Prostate gland (tissue), 2 donors: ENCODE data around the gene POLR1B. TPM values are rescaled to one million over a fixed set of nuclear protein-coding genes. Genes with fewer than 3 reads are reported as not detected.
A peak's percentile ranks its signal among the peaks of the same experiment; 100 is the strongest.

ENCODE experiments used
- DNase-seq: peaks from one replicate; pipeline ENCODE4 v3.0.0-alpha.2; 2019; ENCODE audit warnings: low spot score
- H3K27ac ChIP-seq, 2 donors: fragments of 200-600 bp; sonication (generic); 2 replicates each; pipeline ENCODE4 v1.5.1; 2017 to 2019
- H3K27me3 ChIP-seq: fragments of 200-600 bp; sonication (generic); replicated peaks from 2 replicates; pipeline ENCODE4 v1.5.1; 2019; ENCODE audit not compliant: insufficient read depth
- H3K36me3 ChIP-seq, 2 donors: fragments of 200-600 bp; sonication (generic); 1 replicate in 1 of 2; 2 replicates in 1 of 2; pipeline versions ENCODE4 v1.5.1 to v1.8.1; 2017 to 2019
- H3K4me1 ChIP-seq: fragments of 200-600 bp; sonication (generic); replicated peaks from 2 replicates; pipeline ENCODE4 v1.5.1; 2019
- H3K4me3 ChIP-seq, 2 donors: fragments of 200-600 bp; sonication (generic); 2 replicates each; pipeline ENCODE4 v1.5.1; 2017 to 2019
- H3K9me3 ChIP-seq: fragments of 200-600 bp; sonication (generic); 2 replicates; pipeline ENCODE4 v1.5.1; 2017
- CTCF ChIP-seq, 4 experiments: fragments of 200-600 bp in 2 of 4; fragments of 450-650 bp in 2 of 4; sonication (generic) in 2 of 4; IDR thresholded peaks; 1 replicate in 3 of 4; 2 replicates in 1 of 4; pipeline ENCODE4 v1.5.1; 2016 to 2019; ENCODE audit warnings: antibody characterized with exemption in 4 of 4, mild to moderate bottlenecking in 2 of 4, moderate library complexity in 2 of 4
- POLR2A ChIP-seq: fragments of 450-650 bp; IDR thresholded peaks from one replicate; pipeline ENCODE4 v1.6.1; 2016; ENCODE audit warnings: antibody characterized with exemption, mild to moderate bottlenecking
- POLR2AphosphoS5 ChIP-seq: sonication (generic); formaldehyde crosslinking; IDR thresholded peaks from one replicate; pipeline ENCODE4 v1.6.1; 2017; ENCODE audit warnings: antibody characterized with exemption
- WGBS: methylation state at CpG from one replicate; pipeline ENCODE4 v1.1.5; 2018; 5-methylcytosine and 5-hydroxymethylcytosine counted together
- intact Hi-C: fragments of 100-400 bp; cut with DNase I; formaldehyde crosslinking; loops from one replicate; pipeline ENCODE4 v1.14.2; 2022
- small RNA-seq, 2 donors: library from RNA; depleted of rRNA; stranded (forward); fragments of <200 nt; gene quantifications; one replicate each; pipeline ENCODE3, GENCODE V24; 2016
- total RNA-seq, 2 donors: library from RNA; depleted of rRNA; stranded (reverse); fragments of >200 nt; gene quantifications; one replicate each; pipeline ENCODE4 v1.1.0, GENCODE V29; 2016

POLR1B gene
- total RNA-seq, 2 donors from 2014 or later: 13.1 to 14.0 TPM

- Histone ChIP-seq H3K4me3 (no peak overlapping the region), H3K27me3 (no peaks in the 10 kb centered on the region), H3K4me1 (no peaks in the 10 kb centered on the region), H3K9me3 (no peaks in the 10 kb centered on the region), H3K27ac (no peak overlapping the region), H3K36me3 (no peaks in the 10 kb centered on the region)
- DNase-seq: no peak
- WGBS: 49% methylated on average over 3 of the region's 3 CpGs
- TF ChIP-seq CTCF (IDR thresholded peaks at IDR 0.05) (no peak), POLR2A (no peak), POLR2AphosphoS5 (no peak)
- intact Hi-C loops: loop anchor here (10.0 kb wide), 1 partner anchor 332 kb away; no protein-coding TSS in a partner anchor
Measured at GRCh38 chr2:112622528-112622849, 80.2 kb downstream of the POLR1B start.

- Histone ChIP-seq H3K9me3 (no peaks in the 10 kb centered on the region), H3K36me3 (no peaks in the 10 kb centered on the region), H3K27ac (no peak overlapping the region), H3K4me1 (no peaks in the 10 kb centered on the region), H3K4me3 (no peak overlapping the region), H3K27me3 (no peaks in the 10 kb centered on the region)
- DNase-seq: no peak
- TF ChIP-seq POLR2AphosphoS5 (no peak), CTCF (IDR thresholded peaks at IDR 0.05) (no peak), POLR2A (no peak)
- intact Hi-C loops: loop anchor here (10.0 kb wide), 1 partner anchor 331 kb away; no protein-coding TSS in a partner anchor
- WGBS: 86% methylated on average over 11 of the region's 11 CpGs
Measured at GRCh38 chr2:112623913-112624777, 81.9 kb downstream of the POLR1B start.

- Histone ChIP-seq H3K27ac (no peak overlapping the region), H3K36me3 (no peaks in the 10 kb centered on the region), H3K4me1 (no peaks in the 10 kb centered on the region), H3K27me3 (no peaks in the 10 kb centered on the region), H3K9me3 (no peaks in the 10 kb centered on the region), H3K4me3 (no peak overlapping the region)
- no peak for DNase-seq
- TF ChIP-seq CTCF (IDR thresholded peaks at IDR 0.05) (no peak), POLR2A (no peak), POLR2AphosphoS5 (no peak)
- intact Hi-C loops: loop anchor here (1.0 to 10.0 kb wide), 3 partner anchors 62 to 329 kb away; no protein-coding TSS in a partner anchor
- 70% methylated on average over 7 of the region's 7 CpGs for WGBS
Measured at GRCh38 chr2:112625474-112626114, 83.3 kb downstream of the POLR1B start.

- H3K36me3 ChIP-seq: no peaks in the 10 kb centered on the region
- DNase-seq: peak; percentile 34
- TF ChIP-seq POLR2AphosphoS5 (no peak), CTCF (IDR thresholded peaks at IDR 0.05) (peak; percentile 61 to 92 (median 86))
- intact Hi-C loops: loop anchor here (1.0 to 10.0 kb wide), 3 partner anchors 61 to 328 kb away; no protein-coding TSS in a partner anchor
- WGBS: 4% methylated on average over 7 of the region's 7 CpGs
- no peak overlapping the region for H3K4me3 ChIP-seq
- no peaks in the 10 kb centered on the region for H3K27me3 ChIP-seq
- H3K27ac ChIP-seq: no peak overlapping the region
- no peaks in the 10 kb centered on the region for H3K4me1 ChIP-seq
- H3K9me3 ChIP-seq: no peaks in the 10 kb centered on the region
Measured at GRCh38 chr2:112626604-112627059, 84.4 kb downstream of the POLR1B start.

Small RNAs within 50 kb of the gene (small RNA-seq; reads per million reads assigned to genes)
- gene RF00019: 0 reads per million in 2 donors

Other genes starting within 250 kb of the POLR1B start
- 10 to 100 TPM; 14.3 to 15.6 TPM for gene RGPD8, start 108.8 kb upstream of the POLR1B start, total RNA-seq
- 10 to 100 TPM in 1 of 2 donors, 1 to 10 TPM in 1; 8.2 to 12.0 TPM for gene TTL, start 60.3 kb upstream of the POLR1B start, total RNA-seq
- gene CHCHD5, start 42.1 kb downstream of the POLR1B start, total RNA-seq: 10 to 100 TPM; 26.3 to 35.4 TPM
- gene SLC20A1, start 103.5 kb downstream of the POLR1B start, total RNA-seq: 10 to 100 TPM; 10.7 to 34.1 TPM
- under 1 TPM in 1 of 2 donors, not detected in 1; 0.23 TPM for gene NT5DC4, start 178.6 kb downstream of the POLR1B start, total RNA-seq
- 1 to 10 TPM in 1 of 2 donors, under 1 TPM in 1; 0.23 to 3.1 TPM for gene CKAP2L, start 222.1 kb downstream of the POLR1B start, total RNA-seq
- 10 to 100 TPM in 1 of 2 donors, not detected in 1; 27.4 TPM for gene IL1A, start 242.0 kb downstream of the POLR1B start, total RNA-seq